Measurements from ENCODE around the gene KRT78. TPM values are rescaled to one million over a fixed set of nuclear protein-coding genes. Genes with fewer than 3 reads are reported as not detected.

The KRT78 gene
- total RNA-seq, 1 experiment from 2014 or later = not detected

GRCh38 chr12:52820521-52820920 lies 28.3 kb downstream of the KRT78 start:
- POLR2A ChIA-PET (ENCODE audit: low non-redundant PET) = no interaction called here
- H3K4me1 ChIP-seq (ENCODE audit: insufficient read depth, low read length, poor library complexity, severe bottlenecking) = no peaks in the 10 kb centered on the region
- no peaks in the 10 kb centered on the region for H3K27me3 ChIP-seq (replicated peaks; ENCODE audit: insufficient read depth, low read depth, low read length, poor library complexity)
- TF ChIP-seq CTCF (conservative IDR thresholded peaks at IDR 0.05; ENCODE audit: low read depth, low read length) (no peak), EZH2 (IDR thresholded peaks at IDR 0.05; ENCODE audit: borderline replicate concordance, low read depth, low read length, poor library complexity, severe bottlenecking) (no peak)
- no peak for DNase-seq (ENCODE audit: low spot score)
- no peak overlapping the region for H3K4me3 ChIP-seq (ENCODE audit: low read depth, low read length, poor library complexity, severe bottlenecking)
- intact Hi-C loops (cut with micrococcal nuclease; ENCODE audit: unreplicated experiment) = no loop called here
- CTCF ChIA-PET = no interaction called here
- no peaks in the 10 kb centered on the region for H3K36me3 ChIP-seq (ENCODE audit: insufficient read depth, low read length, poor library complexity, severe bottlenecking)
- no peaks in the 10 kb centered on the region for H3K9me3 ChIP-seq (ENCODE audit: low read depth, low read length, poor library complexity, severe bottlenecking)
- no TSS peak for BruUV-seq (replicated peaks)
- no peak overlapping the region for H3K27ac ChIP-seq (ENCODE audit: low read depth, low read length, poor library complexity, severe bottlenecking)

- H3K9me3 ChIP-seq (ENCODE audit: low read depth, low read length, poor library complexity, severe bottlenecking) = no peaks in the 10 kb centered on the region
- H3K4me1 ChIP-seq (ENCODE audit: insufficient read depth, low read length, poor library complexity, severe bottlenecking) = no peaks in the 10 kb centered on the region
- no peak for DNase-seq (ENCODE audit: low spot score)
- TF ChIP-seq CTCF (conservative IDR thresholded peaks at IDR 0.05; ENCODE audit: low read depth, low read length) (no peak), EZH2 (IDR thresholded peaks at IDR 0.05; ENCODE audit: borderline replicate concordance, low read depth, low read length, poor library complexity, severe bottlenecking) (no peak)
- no peaks in the 10 kb centered on the region for H3K27me3 ChIP-seq (replicated peaks; ENCODE audit: insufficient read depth, low read depth, low read length, poor library complexity)
- POLR2A ChIA-PET (ENCODE audit: low non-redundant PET) = no interaction called here
- no peak overlapping the region for H3K4me3 ChIP-seq (ENCODE audit: low read depth, low read length, poor library complexity, severe bottlenecking)
- no TSS peak for BruUV-seq (replicated peaks)
- H3K27ac ChIP-seq (ENCODE audit: low read depth, low read length, poor library complexity, severe bottlenecking) = no peak overlapping the region
- no peaks in the 10 kb centered on the region for H3K36me3 ChIP-seq (ENCODE audit: insufficient read depth, low read length, poor library complexity, severe bottlenecking)
- intact Hi-C loops (cut with micrococcal nuclease; ENCODE audit: unreplicated experiment) = no loop called here
- CTCF ChIA-PET = no interaction called here
These were observed 28.9 kb downstream of the KRT78 start for GRCh38 chr12:52819731-52820510.

GRCh38 chr12:52818887-52819420 lies 29.8 kb downstream of the KRT78 start:
- H3K4me3 ChIP-seq (ENCODE audit: low read depth, low read length, poor library complexity, severe bottlenecking) = no peak overlapping the region
- ChIA-PET POLR2A (ENCODE audit: low non-redundant PET) (no interaction called here), CTCF (no interaction called here)
- no TSS peak for BruUV-seq (replicated peaks)
- no peaks in the 10 kb centered on the region for H3K9me3 ChIP-seq (ENCODE audit: low read depth, low read length, poor library complexity, severe bottlenecking)
- H3K27ac ChIP-seq (ENCODE audit: low read depth, low read length, poor library complexity, severe bottlenecking) = no peak overlapping the region
- no peak for DNase-seq (ENCODE audit: low spot score)
- no peaks in the 10 kb centered on the region for H3K27me3 ChIP-seq (replicated peaks; ENCODE audit: insufficient read depth, low read depth, low read length, poor library complexity)
- H3K36me3 ChIP-seq (ENCODE audit: insufficient read depth, low read length, poor library complexity, severe bottlenecking) = no peaks in the 10 kb centered on the region
- intact Hi-C loops (cut with micrococcal nuclease; ENCODE audit: unreplicated experiment) = no loop called here
- H3K4me1 ChIP-seq (ENCODE audit: insufficient read depth, low read length, poor library complexity, severe bottlenecking) = no peaks in the 10 kb centered on the region
- TF ChIP-seq EZH2 (IDR thresholded peaks at IDR 0.05; ENCODE audit: borderline replicate concordance, low read depth, low read length, poor library complexity, severe bottlenecking) (no peak), CTCF (conservative IDR thresholded peaks at IDR 0.05; ENCODE audit: low read depth, low read length) (no peak)

Data from A673 (cell line).